HG03521 (cell line): Measurements from ENCODE around the gene HLA-B.

Experiments
- ATAC-seq: cut with Tn5 transposase; IDR thresholded peaks from one replicate; pipeline ENCODE4 v1.9.1; 2021; ENCODE audit warnings: mild to moderate bottlenecking, moderate library complexity; ENCODE audit not compliant: unreplicated experiment

The HLA-B gene

DNA sequence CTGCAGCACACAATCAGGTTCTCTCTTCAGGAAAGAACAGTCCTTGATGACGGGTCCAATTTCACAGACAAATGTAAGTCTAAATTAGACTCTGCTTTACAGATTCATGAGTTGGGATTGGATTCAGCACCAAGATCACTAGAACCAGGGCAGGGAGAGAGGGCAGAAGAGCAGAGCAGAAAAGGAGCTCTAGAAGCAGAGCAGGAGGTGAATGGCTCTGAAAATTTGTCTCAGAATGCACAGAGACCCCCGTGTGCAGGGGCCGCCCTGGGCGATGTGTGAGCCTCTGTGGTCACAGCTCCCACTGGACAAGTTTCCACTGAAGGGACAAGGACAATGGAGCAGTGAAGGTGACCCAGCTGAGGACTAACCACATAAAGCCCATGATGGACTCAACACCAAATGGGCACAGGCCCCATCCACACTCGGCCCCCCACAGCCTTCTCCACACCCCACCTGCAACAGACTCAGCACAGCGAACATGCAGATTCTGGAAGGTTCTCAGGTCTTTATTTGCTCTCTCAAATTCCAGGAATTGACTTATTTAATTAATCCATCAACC is 3.5 kb downstream of the HLA-B start:
- no peak for ATAC-seq

DNA sequence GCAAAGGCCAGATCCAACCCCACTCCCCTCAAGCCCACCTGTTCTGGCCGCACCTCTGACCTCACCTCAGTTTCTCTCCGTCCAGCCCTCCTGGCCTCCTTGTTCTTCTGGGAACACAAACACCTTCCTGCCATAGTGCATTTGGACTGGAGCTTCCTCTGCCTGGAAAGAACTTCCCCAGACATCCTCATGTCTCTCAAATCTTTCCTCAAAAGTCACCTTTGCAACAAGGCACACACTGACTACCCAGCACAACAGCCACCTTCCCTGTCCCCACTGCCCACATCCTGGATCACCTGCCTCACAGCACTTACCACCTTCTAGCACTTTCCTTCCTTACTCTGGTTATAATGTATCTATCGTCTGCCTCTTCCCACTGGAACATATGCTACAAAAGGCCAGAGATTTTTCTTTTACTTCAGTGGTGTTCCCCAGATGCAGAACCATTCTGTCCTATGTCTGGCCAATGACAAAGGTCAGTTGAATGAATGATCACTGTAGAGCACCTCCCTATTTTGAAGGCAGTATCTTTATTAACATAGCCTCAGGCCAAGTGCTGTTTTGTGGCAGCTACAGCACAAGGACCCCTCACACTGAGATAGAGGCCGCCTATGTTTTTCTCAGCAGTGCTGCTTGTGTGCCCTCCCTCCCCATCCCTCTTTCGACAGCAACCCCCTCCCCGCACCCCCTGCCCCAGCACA is 4.1 kb downstream of the HLA-B start:
- ATAC-seq = no peak

- no peak for ATAC-seq
Observed at GRCh38 chr6:31352310-31352682, 4.7 kb downstream of the HLA-B start.

GRCh38 chr6:31351401-31352309 is 5.3 kb downstream of the HLA-B start:
- no peak for ATAC-seq

DNA sequence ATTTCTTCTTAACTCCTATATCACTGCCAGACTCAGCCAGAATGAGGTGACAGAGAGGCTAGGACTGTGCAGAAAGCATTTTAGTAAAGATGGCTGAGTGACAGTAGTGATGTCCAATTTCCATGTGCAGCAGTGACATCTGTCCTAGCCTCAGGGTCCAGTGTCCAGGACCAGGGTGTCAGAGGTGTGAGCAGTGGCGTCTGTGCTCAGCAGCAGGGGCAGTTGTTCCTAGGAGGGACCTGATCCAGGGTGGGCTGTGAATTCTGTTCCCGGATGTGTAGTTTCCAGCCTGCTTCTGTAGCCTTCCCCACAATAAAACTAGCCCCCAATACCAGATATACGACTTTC is 6.0 kb downstream of the HLA-B start:
- ATAC-seq = no peak

GRCh38 chr6:31350196-31351032 is 6.6 kb downstream of the HLA-B start:
- ATAC-seq = no peak

DNA sequence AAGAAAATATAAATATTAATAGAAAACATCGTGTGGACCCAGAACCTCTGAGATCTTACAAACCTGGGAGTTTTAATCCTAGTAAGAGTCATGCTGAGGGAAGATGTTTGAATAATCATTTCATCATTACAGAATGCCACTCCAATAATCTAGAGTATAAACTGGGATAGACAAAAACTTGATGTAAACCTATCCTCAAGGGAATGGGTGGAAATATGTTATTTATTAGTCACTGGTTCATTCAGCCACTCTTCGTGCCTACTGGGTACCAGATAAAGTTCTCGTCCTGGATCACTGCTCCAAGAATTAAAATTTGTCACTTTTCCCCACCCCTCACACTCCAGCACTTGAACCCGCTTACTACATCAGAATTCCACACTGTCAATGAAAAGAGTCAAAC is 7.7 kb downstream of the HLA-B start:
- no peak for ATAC-seq

DNA sequence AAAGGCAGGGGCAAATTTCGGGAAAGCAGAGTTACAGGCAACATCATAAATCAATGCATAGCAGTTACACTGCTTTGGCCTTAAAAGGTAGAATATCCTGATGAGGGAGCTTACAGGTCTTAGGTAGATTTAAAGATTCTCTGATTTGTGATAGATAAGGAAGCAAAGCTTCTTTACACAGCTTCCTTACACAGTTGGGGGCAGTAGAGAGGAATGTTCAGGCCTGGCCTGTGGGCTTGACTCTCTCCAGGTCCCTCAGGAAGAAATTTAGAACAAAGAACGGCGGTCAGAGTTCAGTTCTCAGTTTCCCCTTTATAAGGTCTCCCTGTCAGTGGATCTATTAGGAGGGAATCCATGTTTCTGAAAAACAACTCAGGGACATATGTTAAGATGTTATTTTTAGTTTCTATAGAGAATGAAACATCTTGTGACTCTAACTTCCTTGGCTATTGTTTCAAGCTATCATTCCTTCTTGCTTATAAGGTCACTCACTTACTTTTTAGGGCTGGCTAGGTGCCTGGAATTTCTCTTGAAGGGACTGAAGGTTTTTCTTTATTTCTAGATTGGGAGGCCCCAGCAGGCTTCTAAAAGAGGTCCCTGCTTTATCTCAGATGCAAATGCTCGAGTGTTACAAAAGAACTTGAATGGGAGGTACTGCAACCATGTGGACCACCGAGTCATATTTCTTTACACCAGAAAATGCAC is 11.8 kb downstream of the HLA-B start:
- ATAC-seq = no peak

DNA sequence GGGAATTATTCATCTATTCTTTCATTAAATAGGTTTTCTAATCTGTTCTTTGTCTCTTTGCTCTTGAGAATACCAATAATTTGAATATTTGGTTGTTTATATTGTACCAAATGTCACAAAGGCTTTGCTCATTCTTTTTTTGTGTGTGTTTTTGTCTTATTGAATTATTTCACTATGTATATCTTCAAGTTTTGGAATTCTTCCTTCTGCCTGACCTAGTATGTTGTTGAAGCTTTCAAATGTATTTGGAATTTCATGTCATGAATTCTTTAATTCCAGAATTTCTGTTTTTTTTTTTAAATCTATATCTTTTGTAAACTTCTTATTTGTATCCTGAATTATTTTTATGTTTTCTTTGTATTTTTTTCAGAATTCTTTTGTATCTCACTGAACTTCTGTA is 16.8 kb downstream of the HLA-B start:
- no peak for ATAC-seq

DNA sequence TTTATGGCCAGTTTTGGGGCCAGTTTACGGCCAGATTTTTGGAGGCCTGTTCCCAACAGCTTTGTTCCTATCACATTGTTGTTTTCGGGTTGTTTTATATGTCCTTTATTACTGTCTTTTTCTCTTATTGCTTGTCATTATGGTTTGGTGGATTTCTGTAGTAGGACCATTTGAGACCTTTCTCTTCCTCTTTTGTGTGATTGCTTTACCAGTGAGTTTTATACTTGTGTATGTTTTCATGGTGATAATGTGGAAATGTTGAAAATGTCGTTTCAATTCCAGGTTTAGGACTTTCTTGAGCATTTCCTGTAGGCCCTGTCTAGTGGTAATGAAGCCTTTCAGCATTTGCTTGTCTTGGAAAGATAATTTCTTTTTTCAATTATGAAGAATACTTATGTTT is 17.8 kb downstream of the HLA-B start:
- no peak for ATAC-seq

DNA sequence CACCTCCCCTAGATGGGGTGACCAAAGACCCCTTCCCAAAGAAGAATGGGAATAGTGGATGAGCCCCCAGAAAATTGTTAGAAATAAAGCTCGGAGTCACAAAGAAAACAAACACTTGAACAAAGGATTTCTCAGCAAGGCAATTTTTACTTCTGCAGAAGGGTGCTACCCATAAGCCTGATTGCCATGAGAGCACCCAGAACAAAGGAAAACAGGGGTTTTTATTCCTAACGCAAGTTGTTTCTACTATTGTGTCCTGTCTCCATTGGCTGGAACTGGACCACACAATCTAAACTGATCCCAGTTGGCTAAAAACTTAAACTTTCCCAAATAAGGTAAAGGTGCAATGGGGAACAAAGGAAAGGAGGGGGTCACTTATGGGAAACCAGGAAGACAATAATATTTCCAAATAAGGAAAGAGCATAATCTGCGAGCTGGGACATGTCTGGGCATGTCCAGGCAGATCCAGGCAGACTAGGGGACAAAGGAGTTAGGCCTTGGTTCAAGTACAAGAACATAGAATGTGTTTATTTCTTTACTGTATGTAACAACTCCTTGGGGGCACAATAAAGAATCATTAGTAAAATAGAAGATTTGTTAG is 20.0 kb downstream of the HLA-B start:
- ATAC-seq = no peak

DNA sequence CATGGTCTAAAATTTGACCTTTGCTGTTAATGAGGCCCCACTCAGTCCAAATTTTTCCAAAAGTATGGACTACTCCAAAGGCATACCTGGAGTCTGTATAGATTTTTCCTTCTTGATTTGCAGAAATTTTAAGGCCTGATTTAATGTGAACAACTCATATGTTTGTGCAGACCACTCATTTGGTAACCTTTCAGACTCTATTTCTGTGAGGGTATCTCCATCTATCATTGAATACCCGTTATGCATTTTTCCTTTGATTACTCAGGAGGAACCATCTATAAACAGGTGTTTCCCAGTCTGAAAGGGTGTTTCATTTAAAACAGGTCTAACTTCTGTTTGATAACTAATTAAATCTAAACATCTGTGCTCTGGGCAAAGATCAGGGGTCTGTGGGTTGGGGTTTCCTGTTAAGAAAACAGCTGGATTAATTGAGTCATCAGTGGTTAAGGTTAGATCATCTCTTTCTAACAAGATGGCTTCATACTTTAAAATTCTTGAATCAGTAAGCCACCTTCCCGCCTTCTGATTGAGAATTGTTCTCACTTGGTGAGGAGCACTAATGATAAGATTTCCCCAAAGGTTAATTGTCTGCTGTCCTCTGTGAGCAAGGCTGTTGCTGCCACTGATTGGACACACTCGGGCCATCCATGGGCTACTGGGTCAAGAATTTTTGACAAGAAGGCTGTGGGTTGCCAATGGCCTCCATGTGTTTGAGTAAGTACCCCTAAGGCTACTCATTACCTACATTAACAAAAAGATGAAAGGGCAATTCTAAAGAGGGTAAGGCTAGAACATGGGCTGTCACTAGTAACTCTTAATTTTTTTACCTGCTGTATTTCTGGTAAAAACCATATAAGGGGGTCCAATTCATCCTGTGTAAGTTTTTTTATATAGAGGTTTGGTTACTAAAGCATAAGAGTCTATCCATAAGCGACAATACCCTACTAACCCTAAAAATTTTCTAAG is 24.1 kb downstream of the HLA-B start:
- ATAC-seq = no peak

- no peak for ATAC-seq
Observed at GRCh38 chr6:31328355-31328960, 28.5 kb downstream of the HLA-B start.

GRCh38 chr6:31321820-31322219 is 35.2 kb downstream of the HLA-B start:
- no peak for ATAC-seq

DNA sequence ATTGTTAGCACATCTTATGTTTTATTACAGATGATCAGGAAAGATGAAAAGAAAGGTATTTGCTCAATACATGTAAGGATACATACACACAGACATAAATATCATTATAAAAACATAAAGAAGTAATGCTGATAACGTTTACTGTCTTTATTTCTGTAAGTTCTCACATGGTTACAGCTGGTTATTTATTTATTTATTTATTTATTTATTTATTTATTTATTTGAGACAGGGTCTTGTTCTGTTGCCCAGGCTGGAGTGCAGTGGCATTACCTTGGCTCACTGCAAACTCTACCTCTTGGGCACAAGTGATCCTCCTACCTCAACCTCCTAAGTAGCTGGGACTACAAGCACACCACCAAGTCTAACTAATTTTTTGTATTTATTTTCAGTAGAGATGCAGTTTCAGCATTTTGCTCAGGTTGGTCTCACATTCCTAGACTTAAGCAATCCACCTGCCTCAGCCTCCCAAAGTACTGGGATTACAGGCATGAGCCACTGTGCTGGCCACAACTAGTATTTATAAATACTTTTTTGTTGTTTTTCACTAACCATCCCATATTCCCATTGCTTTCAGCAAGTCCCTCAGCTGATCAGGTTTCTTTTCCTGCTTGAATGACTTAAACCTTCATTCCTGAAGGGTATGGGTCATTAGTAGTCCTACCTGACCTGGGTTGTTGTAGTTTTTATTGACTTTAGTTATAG is 35.8 kb downstream of the HLA-B start:
- no peak for ATAC-seq

DNA sequence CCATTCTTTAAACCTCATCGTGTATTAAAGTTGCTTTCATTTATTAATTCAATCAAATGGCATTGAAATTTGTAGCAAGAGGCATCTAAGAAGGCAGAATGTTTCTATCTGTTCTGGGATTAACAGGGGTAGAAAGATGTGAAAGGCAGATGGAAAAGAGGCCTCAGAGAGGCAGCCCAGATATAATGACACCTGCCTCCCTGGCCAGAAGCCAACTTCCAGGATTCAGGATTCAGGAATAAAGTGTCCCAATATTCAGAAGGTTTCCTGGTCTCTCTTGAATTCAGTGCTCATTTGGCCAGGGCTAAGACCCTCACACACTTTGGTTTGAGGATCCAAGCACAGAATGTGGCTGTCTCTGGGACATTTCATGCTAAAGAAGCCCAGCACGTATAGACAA is 39.9 kb downstream of the HLA-B start:
- no peak for ATAC-seq

GRCh38 chr6:31309641-31310040 is 47.3 kb downstream of the HLA-B start:
- ATAC-seq = no peak

- no peak for ATAC-seq
Observed at GRCh38 chr6:31308845-31309175, 48.2 kb downstream of the HLA-B start.
